Naive thymus-derived CD4-positive, alpha-beta T cell (primary cell): ENCODE results near the gene CSF1. TPM values are rescaled to one million over a fixed set of nuclear protein-coding genes. Genes with fewer than 3 reads are reported as not detected.

Experiments
- ATAC-seq: fragments of 150-1000 bp; cut with Tn5 transposase; 2 replicates; pipeline ENCODE4 v1.10.0; 2021; ENCODE audit warnings: mild to moderate bottlenecking, moderate library complexity
- CTCF ChIA-PET: fragments of 350-600 bp; sonication (Branson Sonifier 250); formaldehyde crosslinking; loops from one replicate; lab custom pipeline; 2021; ENCODE audit warnings: antibody characterized with exemption; lab: Charles Lee
- POLR2A ChIA-PET: fragments of 350-600 bp; sonication (Branson Sonifier 250); formaldehyde crosslinking; loops from one replicate; lab custom pipeline; 2021; ENCODE audit warnings: antibody characterized with exemption, inconsistent platforms; lab: Charles Lee
- DNase-seq, 9 donors: peaks; one replicate each; pipeline versions ENCODE4 v3.0.0 to v3.0.0-alpha.2; 2020 to 2022; ENCODE audit warnings: mixed read lengths in 1 of 9
- H3K27ac ChIP-seq: one replicate; pipeline ENCODE4 v1.7.0; 2013; ENCODE audit warnings: mild to moderate bottlenecking, low read depth, low read length, moderate library complexity
- H3K27me3 ChIP-seq, 2 donors: one replicate each; pipeline ENCODE4 v1.7.0; 2013; ENCODE audit warnings: low read length in 2 of 2, mild to moderate bottlenecking in 2 of 2, moderate library complexity in 2 of 2; ENCODE audit not compliant: control insufficient read depth in 2 of 2, insufficient read depth in 2 of 2
- H3K36me3 ChIP-seq, 3 experiments: 1 replicate in 2 of 3; 2 replicates in 1 of 3; pipeline ENCODE4 v1.7.0; 2013; ENCODE audit warnings: low read length in 3 of 3, mild to moderate bottlenecking in 3 of 3, moderate library complexity in 1 of 3; ENCODE audit not compliant: insufficient read depth in 3 of 3, control insufficient read depth in 2 of 3
- H3K4me1 ChIP-seq, 2 donors: one replicate each; pipeline ENCODE4 v1.7.0; 2013; ENCODE audit warnings: low read length in 2 of 2, mild to moderate bottlenecking in 2 of 2, moderate library complexity in 1 of 2; ENCODE audit not compliant: control insufficient read depth in 2 of 2, insufficient read depth in 2 of 2
- H3K4me3 ChIP-seq: 2 replicates; pipeline ENCODE4 v1.7.0; 2013; ENCODE audit warnings: mild to moderate bottlenecking, low read length
- H3K9me3 ChIP-seq, 3 experiments: 1 replicate in 2 of 3; 2 replicates in 1 of 3; pipeline ENCODE4 v1.7.0; 2013; ENCODE audit warnings: low read length in 3 of 3; ENCODE audit not compliant: control insufficient read depth in 2 of 3
- H3K27ac Mint-ChIP-seq, 9 donors: one replicate each; pipeline ENCODE4 v1.8.0; 2020 to 2022; ENCODE audit warnings: mixed read lengths in 9 of 9, mild to moderate bottlenecking in 8 of 9, moderate library complexity in 5 of 9, inconsistent platforms in 2 of 9
- H3K27me3 Mint-ChIP-seq, 5 donors: one replicate each; pipeline ENCODE4 v1.8.0; 2021 to 2022; ENCODE audit warnings: mixed read lengths in 5 of 5, mild to moderate bottlenecking in 1 of 5
- H3K36me3 Mint-ChIP-seq, 5 donors: one replicate each; pipeline ENCODE4 v1.8.0; 2020 to 2022; ENCODE audit warnings: mixed read lengths in 5 of 5, mild to moderate bottlenecking in 3 of 5, inconsistent platforms in 1 of 5
- H3K4me1 Mint-ChIP-seq, 7 donors: one replicate each; pipeline ENCODE4 v1.8.0; 2020 to 2022; ENCODE audit warnings: mixed read lengths in 7 of 7, mild to moderate bottlenecking in 3 of 7, inconsistent platforms in 1 of 7
- H3K4me3 Mint-ChIP-seq, 10 donors: one replicate each; pipeline ENCODE4 v1.8.0; 2020 to 2022; ENCODE audit warnings: mild to moderate bottlenecking in 10 of 10, mixed read lengths in 10 of 10, moderate library complexity in 6 of 10, inconsistent platforms in 2 of 10
- H3K9me3 Mint-ChIP-seq, 11 donors: one replicate each; pipeline ENCODE4 v1.8.0; 2020 to 2022; ENCODE audit warnings: mixed read lengths in 11 of 11, mild to moderate bottlenecking in 4 of 11, inconsistent platforms in 1 of 11, moderate library complexity in 1 of 11
- intact Hi-C, 2 donors: fragments of 100-400 bp; cut with micrococcal nuclease; formaldehyde crosslinking; loops; one replicate each; pipeline ENCODE4 v1.15.1; 2023
- polyA plus RNA-seq, 2 donors: library from polyadenylated mRNA; unstranded; fragments of 300-500 nt; fragmentation: Illumina TruSeq; gene quantifications; one replicate each; pipeline ENCODE4 v1.2.3, GENCODE V29; 2021
- total RNA-seq, 6 experiments: library from RNA in 5 of 6; stranded (reverse) in 5 of 6; gene quantifications; 1 replicate in 5 of 6; 2 replicates in 1 of 6; pipeline ENCODE4 v1.2.3 and lab custom pipeline; 2021 to 2026

CSF1 gene
- total and polyA plus RNA-seq, 7 experiments from 2014 or later = 0.94 to 125 (median 2.2) TPM

- H3K4me1 Mint-ChIP-seq = peaks cover 19 to 36% (median 27%) of the 10 kb centered on the region in 7 donors
- no peaks in the 10 kb centered on the region for H3K27me3 ChIP-seq
- H3K27me3 Mint-ChIP-seq = no peaks in the 10 kb centered on the region
- H3K27ac ChIP-seq = no peak overlapping the region
- H3K9me3 Mint-ChIP-seq = no peaks in the 10 kb centered on the region
- H3K9me3 ChIP-seq = no peaks in the 10 kb centered on the region
- H3K36me3 Mint-ChIP-seq = peaks cover 0 to 6% (median 0%) of the 10 kb centered on the region in 5 donors
- ChIA-PET CTCF (interaction anchor here (1.0 kb wide), 1 partner anchor 83 kb away, joined by 3 read pairs; the partner anchor contains the start of gene AHCYL1), POLR2A (interaction anchor here (0.6 kb wide), 1 partner anchor 510 kb away, joined by 4 read pairs; no protein-coding TSS in a partner anchor)
- ATAC-seq (no peak), DNase-seq (no peak)
- H3K4me3 ChIP-seq = no peak overlapping the region
- no peaks in the 10 kb centered on the region for H3K36me3 ChIP-seq
- H3K4me1 ChIP-seq = peaks cover 12 to 14% of the 10 kb centered on the region in 2 donors
- peak overlapping the region in 1 of 9 donors; percentile 19 for H3K27ac Mint-ChIP-seq
- intact Hi-C loops = no loop called here
- no peak overlapping the region for H3K4me3 Mint-ChIP-seq
Observed at GRCh38 chr1:109901524-109902145, 9.0 kb upstream of the CSF1 start.

- DNase-seq (no peak), ATAC-seq (no peak)
- Histone ChIP-seq H3K36me3 (no peaks in the 10 kb centered on the region), H3K4me1 (peaks cover 20 to 21% of the 10 kb centered on the region in 2 donors), H3K27ac (no peak overlapping the region), H3K27me3 (no peaks in the 10 kb centered on the region), H3K4me3 (no peak overlapping the region), H3K9me3 (no peaks in the 10 kb centered on the region)
- POLR2A ChIA-PET = interaction anchor here (0.6 kb wide), 1 partner anchor 509 kb away, joined by 4 read pairs; no protein-coding TSS in a partner anchor
- intact Hi-C loops = no loop called here
- Mint-ChIP-seq H3K4me1 (peaks cover 23 to 42% (median 35%) of the 10 kb centered on the region in 7 donors), H3K9me3 (no peaks in the 10 kb centered on the region), H3K4me3 (peak overlapping the region in 1 of 10 donors; percentile 4), H3K27ac (peak overlapping the region in 1 of 9 donors; percentile 42), H3K27me3 (peaks cover 0 to 4% (median 0%) of the 10 kb centered on the region in 5 donors), H3K36me3 (peaks cover 0 to 6% (median 0%) of the 10 kb centered on the region in 5 donors)
- CTCF ChIA-PET = interaction anchor here (1.0 kb wide), 1 partner anchor 82 kb away, joined by 3 read pairs; the partner anchor contains the start of gene AHCYL1
Observed at GRCh38 chr1:109902204-109902985, 8.3 kb upstream of the CSF1 start.

- ATAC-seq = no peak
- DNase-seq = no peak
- no peaks in the 10 kb centered on the region for H3K9me3 ChIP-seq
- Mint-ChIP-seq H3K27me3 (peaks cover 0 to 4% (median 0%) of the 10 kb centered on the region in 5 donors), H3K36me3 (peaks cover 0 to 8% (median 0%) of the 10 kb centered on the region in 5 donors), H3K4me1 (peaks cover 25 to 48% (median 41%) of the 10 kb centered on the region in 7 donors), H3K27ac (peak overlapping the region in 2 of 9 donors; percentile 17 to 73), H3K9me3 (no peaks in the 10 kb centered on the region), H3K4me3 (peak overlapping the region in 1 of 10 donors; percentile 6)
- no peaks in the 10 kb centered on the region for H3K27me3 ChIP-seq
- ChIA-PET POLR2A (no interaction called here), CTCF (no interaction called here)
- no peak overlapping the region for H3K27ac ChIP-seq
- no peak overlapping the region for H3K4me3 ChIP-seq
- peaks cover 24 to 26% of the 10 kb centered on the region in 2 donors for H3K4me1 ChIP-seq
- H3K36me3 ChIP-seq = no peaks in the 10 kb centered on the region
- intact Hi-C loops = no loop called here
Observed at GRCh38 chr1:109903376-109903930, 7.2 kb upstream of the CSF1 start.

- peaks cover 0 to 4% (median 0%) of the 10 kb centered on the region in 5 donors for H3K27me3 Mint-ChIP-seq
- intact Hi-C loops = no loop called here
- POLR2A ChIA-PET = interaction anchor here (1.2 to 1.4 kb wide), 2 partner anchors 13 to 90 kb away, joined by 4 read pairs; no protein-coding TSS in a partner anchor
- Histone ChIP-seq H3K36me3 (no peaks in the 10 kb centered on the region), H3K9me3 (no peaks in the 10 kb centered on the region), H3K4me1 (peaks cover 24 to 26% of the 10 kb centered on the region in 2 donors), H3K27ac (no peak overlapping the region), H3K4me3 (no peak overlapping the region), H3K27me3 (no peaks in the 10 kb centered on the region)
- H3K4me1 Mint-ChIP-seq = peaks cover 26 to 55% (median 46%) of the 10 kb centered on the region in 7 donors
- H3K27ac Mint-ChIP-seq = peak overlapping the region in 3 of 9 donors; percentile 17 to 73 (median 31)
- H3K9me3 Mint-ChIP-seq = no peaks in the 10 kb centered on the region
- DNase-seq = no peak
- CTCF ChIA-PET = interaction anchor here (1.1 kb wide), 1 partner anchor 126 kb away, joined by 3 read pairs; no protein-coding TSS in a partner anchor
- peaks cover 0 to 8% (median 0%) of the 10 kb centered on the region in 5 donors for H3K36me3 Mint-ChIP-seq
- no peak overlapping the region for H3K4me3 Mint-ChIP-seq
- ATAC-seq = no peak
Observed at GRCh38 chr1:109904105-109904817, 6.4 kb upstream of the CSF1 start.

GRCh38 chr1:109905491-109905890 is 5.2 kb upstream of the CSF1 start:
- Mint-ChIP-seq H3K9me3 (no peaks in the 10 kb centered on the region), H3K27me3 (peaks cover 0 to 7% (median 0%) of the 10 kb centered on the region in 5 donors), H3K36me3 (peaks cover 0 to 10% (median 0%) of the 10 kb centered on the region in 5 donors), H3K4me1 (peaks cover 28 to 66% (median 47%) of the 10 kb centered on the region in 7 donors), H3K4me3 (peak overlapping the region in 2 of 10 donors; percentile 81 to 82), H3K27ac (peak overlapping the region; percentile 87 to 96 (median 94))
- Histone ChIP-seq H3K36me3 (no peaks in the 10 kb centered on the region), H3K27me3 (no peaks in the 10 kb centered on the region), H3K27ac (peak overlapping the region; percentile 60), H3K4me1 (peaks cover 28 to 34% of the 10 kb centered on the region in 2 donors), H3K4me3 (no peak overlapping the region), H3K9me3 (no peaks in the 10 kb centered on the region)
- intact Hi-C loops = loop anchor here in 1 of 2 donors (5.0 kb wide), 2 partner anchors 128 to 423 kb away; partner anchors contain the start of gene ATXN7L2
- ChIA-PET CTCF (interaction anchor here (1.1 to 1.4 kb wide), 2 partner anchors 79 to 125 kb away, joined by 3 read pairs; partner anchors contain the start of gene AHCYL1), POLR2A (interaction anchor here (0.7 to 2.5 kb wide), 3 partner anchors 14 to 478 kb away, joined by 3 to 8 read pairs (median 4); no protein-coding TSS in a partner anchor)
- DNase-seq (no peak), ATAC-seq (no peak)
